Activated T-helper 1 cell treated with anti-CD3 and anti-CD28 coated beads, Interleukin-12 subunit alpha, Interleukin-12 subunit beta, Interleukin-2, Interleukin-4 antibody, amounts not matched to agents 30 ng/mL and 10 ng/mL and 1 ng/mL, durations not matched to agents 14 hours and 24 hours and 36 hours (primary cell): ENCODE measurements around the gene PTGER3. TPM values are rescaled to one million over a fixed set of nuclear protein-coding genes. Genes with fewer than 3 reads are reported as not detected.
"Not testable (repeated sequence)": the region's sequence is repeated elsewhere in the genome, so short reads cannot be mapped to it uniquely, and the experiment has no call there.

Experiments used
- DNase-seq: peaks from one replicate; pipeline ENCODE4 v3.0.0; 2021; ENCODE audit warnings: low spot score
- H3K27ac Mint-ChIP-seq: one replicate; pipeline ENCODE4 v1.8.0; 2021; ENCODE audit warnings: mild to moderate bottlenecking, mixed read lengths
- H3K27me3 Mint-ChIP-seq: one replicate; pipeline ENCODE4 v1.8.0; 2022; ENCODE audit warnings: mild to moderate bottlenecking, moderate library complexity, mixed read lengths; ENCODE audit not compliant: insufficient read depth
- H3K36me3 Mint-ChIP-seq: one replicate; pipeline ENCODE4 v1.8.0; 2021; ENCODE audit warnings: low read depth, mixed read lengths
- H3K4me1 Mint-ChIP-seq: one replicate; pipeline ENCODE4 v1.8.0; 2021; ENCODE audit warnings: low read depth, mixed read lengths
- H3K4me3 Mint-ChIP-seq: one replicate; pipeline ENCODE4 v1.8.0; 2021; ENCODE audit warnings: mild to moderate bottlenecking, moderate library complexity, mixed read lengths
- H3K9me3 Mint-ChIP-seq: one replicate; pipeline ENCODE4 v1.8.0; 2021; ENCODE audit warnings: mixed read lengths
- intact Hi-C: fragments of 100-400 bp; cut with micrococcal nuclease; formaldehyde crosslinking; loops from one replicate; pipeline ENCODE4 v1.15.1; 2024
- total RNA-seq: library from RNA; stranded (reverse); gene quantifications from 2 replicates; pipeline ENCODE4 v1.2.3, GENCODE V29; 2022

Gene PTGER3
- total RNA-seq, 1 donor from 2014 or later, result 1.4 TPM

- Mint-ChIP-seq H3K27ac (no peak overlapping the region), H3K27me3 (peaks cover 7% of the 10 kb centered on the region), H3K9me3 (no peaks in the 10 kb centered on the region), H3K4me1 (no peaks in the 10 kb centered on the region), H3K4me3 (no peak overlapping the region), H3K36me3 (no peaks in the 10 kb centered on the region)
- intact Hi-C loops, result no loop called here
- no peak for DNase-seq
Measured at GRCh38 chr1:70948396-70949017, 99.1 kb downstream of the PTGER3 start.

DNA sequence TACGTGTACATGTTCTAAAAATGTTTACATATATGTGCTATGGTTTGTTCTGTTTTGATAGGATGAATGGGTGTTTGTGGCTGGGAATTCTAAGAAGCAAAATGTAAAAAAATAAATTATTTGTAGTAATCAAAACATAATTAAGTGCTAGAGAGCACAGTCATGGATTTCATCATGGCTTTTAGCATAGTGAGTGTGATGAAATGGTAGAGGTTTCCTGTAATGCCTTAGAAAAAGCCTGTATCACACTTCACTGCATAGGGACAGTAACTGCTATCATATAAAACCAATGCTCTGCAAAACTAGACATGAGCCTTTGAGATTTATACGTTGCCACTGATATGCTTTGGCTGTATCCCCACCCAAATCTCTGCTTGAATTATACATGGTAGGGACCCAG, 99.8 kb downstream of the PTGER3 start:
- no peak for DNase-seq
- Mint-ChIP-seq H3K4me1 (no peaks in the 10 kb centered on the region), H3K27ac (no peak overlapping the region), H3K9me3 (no peaks in the 10 kb centered on the region), H3K27me3 (peaks cover 7% of the 10 kb centered on the region), H3K4me3 (no peak overlapping the region), H3K36me3 (no peaks in the 10 kb centered on the region)
- intact Hi-C loops, result no loop called here

DNA sequence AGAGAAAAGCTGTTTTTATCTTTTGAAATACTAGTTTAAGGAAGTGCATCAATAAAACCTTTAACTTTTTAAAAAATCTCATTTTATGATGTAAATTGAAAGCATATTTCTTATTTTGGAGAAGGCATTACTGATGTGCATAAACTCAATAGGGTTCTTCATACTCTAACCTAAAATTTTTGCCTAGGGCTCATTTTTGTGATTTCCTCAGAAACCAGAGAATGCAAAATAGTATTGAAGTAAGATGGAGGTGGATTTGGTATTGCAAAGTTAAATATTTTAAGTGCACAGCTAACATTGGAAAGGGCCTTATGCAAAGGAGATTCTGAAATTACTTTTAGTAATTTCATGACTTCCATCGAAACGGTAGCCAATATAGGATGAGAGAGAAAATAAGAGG, 101.9 kb downstream of the PTGER3 start:
- Mint-ChIP-seq H3K27ac (no peak overlapping the region), H3K27me3 (peaks cover 3% of the 10 kb centered on the region), H3K9me3 (no peaks in the 10 kb centered on the region), H3K4me1 (no peaks in the 10 kb centered on the region), H3K4me3 (no peak overlapping the region), H3K36me3 (no peaks in the 10 kb centered on the region)
- no peak for DNase-seq
- intact Hi-C loops, result no loop called here

- H3K9me3 Mint-ChIP-seq, result no peaks in the 10 kb centered on the region
- intact Hi-C loops, result no loop called here
- H3K4me3 Mint-ChIP-seq, result no peak overlapping the region
- no peaks in the 10 kb centered on the region for H3K4me1 Mint-ChIP-seq
- H3K27me3 Mint-ChIP-seq, result peaks cover under 1% of the 10 kb centered on the region
- H3K27ac Mint-ChIP-seq, result no peak overlapping the region
- no peak for DNase-seq
- no peaks in the 10 kb centered on the region for H3K36me3 Mint-ChIP-seq
Measured at GRCh38 chr1:70945251-70945650, 102.4 kb downstream of the PTGER3 start.

DNA sequence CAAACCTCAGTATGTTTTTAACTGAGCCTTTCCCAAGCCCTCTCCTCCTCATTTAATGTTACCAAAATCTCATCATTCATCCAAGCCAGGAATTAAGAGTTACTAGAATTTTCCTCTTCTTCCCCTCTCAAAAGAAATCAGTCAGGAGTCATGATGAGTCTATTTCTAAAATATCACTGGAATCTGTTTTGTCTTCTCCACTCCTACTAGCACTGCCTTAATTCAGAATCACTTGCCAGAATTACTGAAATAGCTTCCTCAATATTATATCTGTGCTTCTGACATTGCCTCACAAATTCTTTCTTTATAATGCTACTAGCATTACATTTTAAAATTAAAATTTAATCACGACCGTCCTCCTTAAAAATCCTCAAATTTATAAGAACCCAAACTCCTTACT, 106.1 kb downstream of the PTGER3 start:
- Mint-ChIP-seq H3K27ac (no peak overlapping the region), H3K9me3 (no peaks in the 10 kb centered on the region), H3K4me3 (no peak overlapping the region), H3K36me3 (no peaks in the 10 kb centered on the region), H3K27me3 (no peaks in the 10 kb centered on the region), H3K4me1 (no peaks in the 10 kb centered on the region)
- intact Hi-C loops, result no loop called here
- DNase-seq, result no peak

- H3K4me3 Mint-ChIP-seq, DNase-seq, intact Hi-C loops, H3K27me3 Mint-ChIP-seq, H3K27ac Mint-ChIP-seq, H3K4me1 Mint-ChIP-seq, H3K36me3 Mint-ChIP-seq, H3K9me3 Mint-ChIP-seq: not testable (repeated sequence)
Measured at GRCh38 chr1:70940398-70940797, 107.2 kb downstream of the PTGER3 start.

GRCh38 chr1:70934194-70934961, 113.2 kb downstream of the PTGER3 start:
- no peaks in the 10 kb centered on the region for H3K9me3 Mint-ChIP-seq
- H3K4me1 Mint-ChIP-seq, result peaks cover 9% of the 10 kb centered on the region
- intact Hi-C loops, result no loop called here
- H3K36me3 Mint-ChIP-seq, result no peaks in the 10 kb centered on the region
- no peak for DNase-seq
- H3K27me3 Mint-ChIP-seq, result no peaks in the 10 kb centered on the region
- no peak overlapping the region for H3K27ac Mint-ChIP-seq
- H3K4me3 Mint-ChIP-seq, result no peak overlapping the region

DNA sequence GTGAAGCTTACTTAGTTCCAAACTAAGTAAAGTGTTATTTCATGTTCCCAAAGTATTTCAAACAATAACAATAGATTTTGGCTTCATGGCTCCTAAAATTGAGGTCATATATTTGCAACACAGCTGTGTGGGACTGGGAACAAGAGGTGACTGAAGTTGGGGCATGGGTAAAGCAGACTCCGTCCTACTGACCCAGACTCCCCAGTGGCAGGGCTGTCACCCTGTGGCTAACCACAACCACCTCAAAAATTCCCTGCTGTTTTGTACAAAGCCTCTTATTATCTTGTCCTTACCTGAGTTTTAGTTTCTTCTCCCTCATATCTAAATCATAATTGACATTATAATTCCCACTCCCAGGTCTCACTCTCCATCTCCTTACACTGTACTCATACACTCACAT, 117.6 kb downstream of the PTGER3 start:
- Mint-ChIP-seq H3K9me3 (no peaks in the 10 kb centered on the region), H3K27ac (no peak overlapping the region), H3K27me3 (no peaks in the 10 kb centered on the region), H3K4me1 (peaks cover 15% of the 10 kb centered on the region), H3K36me3 (no peaks in the 10 kb centered on the region), H3K4me3 (no peak overlapping the region)
- intact Hi-C loops, result no loop called here
- no peak for DNase-seq

GRCh38 chr1:70922196-70922595, 125.4 kb downstream of the PTGER3 start:
- Mint-ChIP-seq H3K36me3 (no peaks in the 10 kb centered on the region), H3K4me3 (no peak overlapping the region), H3K9me3 (peaks cover 25% of the 10 kb centered on the region), H3K27me3 (no peaks in the 10 kb centered on the region), H3K4me1 (no peaks in the 10 kb centered on the region), H3K27ac (no peak overlapping the region)
- intact Hi-C loops, result no loop called here
- no peak for DNase-seq

Other genes starting within 250 kb of the PTGER3 start
- 149 and 152 TPM in 2 replicates for gene ZRANB2, start 33.2 kb upstream of the PTGER3 start, total RNA-seq